ENCODE results near the gene DEPDC1.

DEPDC1 gene

DNA sequence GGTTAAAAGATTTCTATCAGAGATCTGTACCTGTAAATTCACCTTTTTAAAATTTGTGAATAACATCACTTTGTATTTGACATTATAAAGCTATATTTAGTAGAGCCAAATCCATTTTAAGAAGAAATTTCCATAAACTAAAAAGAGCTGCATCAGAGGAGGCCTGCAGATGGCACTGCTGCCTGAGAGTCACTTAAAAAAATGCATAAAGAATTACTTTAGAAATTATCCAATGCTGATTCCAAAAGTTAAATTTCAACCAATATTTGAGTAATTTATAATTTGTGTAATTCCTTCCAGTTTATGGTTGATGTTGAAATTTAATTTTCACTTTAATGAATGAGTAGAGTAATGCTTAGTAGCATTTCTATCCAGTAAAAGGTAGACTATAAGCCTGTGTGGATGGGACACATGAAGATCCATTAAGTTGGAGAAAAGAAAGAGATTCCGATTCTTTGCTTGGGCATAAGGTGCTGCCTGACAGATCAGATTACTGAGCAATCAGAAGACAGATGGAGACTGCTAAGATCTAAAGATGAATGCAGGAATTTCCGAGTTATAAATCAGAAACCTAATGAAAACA, 26.4 kb downstream of the DEPDC1 start:
- no peak for DNase-seq

DNA sequence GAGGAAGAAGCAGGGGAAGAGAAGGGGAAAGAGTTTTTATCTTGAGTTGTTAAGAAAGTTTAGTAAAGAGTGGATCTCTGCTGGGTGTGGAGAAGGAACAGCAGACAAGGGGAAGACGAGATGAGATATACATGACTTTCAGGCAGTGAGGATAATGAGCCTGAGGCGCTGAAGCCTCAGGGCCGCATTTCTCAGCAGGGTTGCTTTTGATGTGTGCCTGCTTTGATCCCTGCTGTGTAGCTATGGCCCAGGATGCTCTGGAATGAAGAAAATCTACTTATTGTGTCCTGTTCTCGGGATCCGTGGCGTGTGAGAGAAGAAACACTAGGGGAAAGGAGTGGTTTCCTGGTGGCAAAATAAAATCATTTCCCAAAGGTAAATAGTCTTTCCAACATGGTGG, 32.0 kb downstream of the DEPDC1 start:
- DNase-seq = no peak

DNA sequence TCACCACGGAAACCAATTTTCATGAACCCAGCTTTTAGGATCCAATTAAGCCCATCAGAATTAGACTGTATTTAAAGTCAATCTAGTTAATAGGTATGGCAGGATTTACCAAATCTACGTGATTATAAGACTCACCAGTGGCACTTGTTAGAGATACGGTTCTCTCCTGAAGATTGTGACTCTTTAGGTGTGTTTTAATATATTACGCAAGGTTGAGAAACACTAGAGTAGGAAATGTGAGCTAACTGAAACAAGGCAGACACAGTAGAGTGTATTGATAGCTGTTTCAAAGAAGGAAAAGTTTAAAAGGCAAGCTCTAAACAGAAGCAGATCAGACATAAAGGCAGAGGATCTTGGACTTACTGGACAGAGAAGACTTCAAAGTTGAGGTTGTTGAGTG, 35.9 kb downstream of the DEPDC1 start:
- DNase-seq = no peak

DNA sequence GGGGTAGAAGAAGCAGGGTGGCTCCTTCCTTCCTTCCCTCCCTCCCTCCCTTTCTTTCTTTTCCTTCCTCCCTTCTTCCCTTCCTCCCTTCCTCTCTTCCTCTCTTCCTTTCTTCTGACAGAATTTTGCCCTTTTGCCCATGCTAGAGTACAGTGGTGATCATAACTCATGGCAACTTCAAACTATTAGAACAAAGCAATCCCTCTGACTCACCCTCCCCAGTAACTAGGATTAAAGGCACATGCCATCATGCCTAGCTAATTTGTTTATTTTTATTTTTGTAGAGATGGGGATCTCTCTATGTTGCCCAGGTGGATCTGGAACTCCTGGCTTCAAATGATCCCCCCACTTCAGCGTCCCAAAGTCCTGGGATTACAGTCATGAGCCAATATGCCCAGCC, 37.1 kb downstream of the DEPDC1 start:
- no peak for DNase-seq

DNA sequence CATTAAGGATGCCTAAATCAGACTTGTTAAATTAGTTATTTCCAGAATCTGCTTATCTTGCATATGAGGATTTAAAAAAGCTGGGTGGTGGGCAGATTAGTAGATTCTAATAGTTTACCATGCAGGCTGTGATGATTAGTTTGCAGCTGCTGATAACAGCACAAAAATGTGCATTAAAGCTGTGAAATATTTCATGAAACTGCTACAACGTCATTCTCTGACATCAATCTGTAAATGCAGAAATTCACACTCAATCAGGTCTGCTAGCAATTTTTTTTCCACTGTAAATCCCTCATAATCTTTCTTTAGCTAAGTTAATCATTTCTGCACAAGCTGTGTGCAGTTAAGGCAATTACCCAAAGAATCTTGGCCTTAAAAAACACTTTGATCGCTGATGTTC, 37.8 kb downstream of the DEPDC1 start:
- no peak for DNase-seq

DNA sequence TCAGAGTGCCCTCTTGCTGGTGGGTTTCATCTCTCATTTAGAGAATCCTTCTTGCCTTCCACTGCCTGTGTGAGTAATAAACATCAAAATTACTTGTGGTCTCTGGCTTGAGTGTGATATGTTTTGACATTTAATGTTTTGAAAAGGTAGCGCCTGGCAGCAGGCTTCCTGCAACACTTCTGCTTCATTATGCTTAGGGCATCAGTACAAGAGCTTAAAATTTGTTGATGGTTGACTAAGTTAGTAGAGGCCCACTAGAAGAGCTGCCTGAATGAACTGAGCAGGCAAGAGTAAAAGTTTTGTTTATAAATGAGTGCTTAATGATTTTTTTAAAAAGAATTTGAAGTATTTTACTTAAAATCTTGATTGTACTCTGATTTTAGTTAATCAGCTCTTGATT, 40.7 kb downstream of the DEPDC1 start:
- DNase-seq = no peak

DNA sequence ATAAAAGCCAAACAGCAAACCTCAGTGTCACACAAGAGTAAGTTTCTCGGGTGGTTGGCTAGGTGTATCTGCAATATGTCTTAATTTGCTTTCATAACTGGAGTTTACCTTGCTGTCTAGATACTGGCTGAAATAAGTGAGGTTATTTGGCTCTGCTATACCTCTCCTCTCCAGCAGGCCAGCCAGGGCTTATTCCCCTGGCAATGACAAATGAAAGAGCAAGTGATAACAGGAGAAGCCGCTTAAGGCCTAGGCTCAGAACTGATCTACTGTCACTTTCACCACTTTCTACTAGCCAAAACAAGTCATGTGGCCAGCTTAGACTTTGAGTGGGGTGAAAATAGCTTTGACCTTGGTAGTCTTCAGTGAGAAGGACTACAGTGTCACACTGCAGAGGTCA, 42.3 kb downstream of the DEPDC1 start:
- DNase-seq = no peak

DNA sequence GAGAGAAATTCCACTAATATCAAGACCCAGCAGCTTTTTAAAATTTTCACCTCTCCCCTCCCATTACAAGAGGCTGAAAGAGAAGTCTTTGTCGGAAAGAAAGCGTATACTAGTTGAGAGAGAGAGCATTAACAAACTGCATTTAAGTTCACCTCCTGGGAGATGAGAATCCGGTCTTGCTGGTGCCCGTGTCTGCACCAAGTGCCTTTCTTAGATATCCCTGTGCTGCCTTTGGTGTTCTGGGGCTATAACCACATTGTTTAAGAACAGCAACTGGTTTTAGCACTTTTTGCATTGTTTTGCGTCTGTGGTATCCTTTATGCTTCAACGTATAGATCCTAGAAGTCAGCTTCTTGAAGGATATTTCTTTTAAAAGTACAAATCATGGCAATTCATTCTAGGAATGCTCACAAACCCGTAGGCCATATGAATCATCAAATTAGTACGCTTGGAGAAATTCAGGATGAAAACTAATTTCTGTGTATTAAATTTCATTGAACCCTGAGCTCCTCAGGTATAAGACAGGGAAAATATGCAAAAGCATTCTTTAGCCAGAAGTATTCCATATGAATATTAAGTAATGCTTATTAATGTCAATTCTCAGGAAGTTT, 43.7 kb downstream of the DEPDC1 start:
- DNase-seq = no peak

DNA sequence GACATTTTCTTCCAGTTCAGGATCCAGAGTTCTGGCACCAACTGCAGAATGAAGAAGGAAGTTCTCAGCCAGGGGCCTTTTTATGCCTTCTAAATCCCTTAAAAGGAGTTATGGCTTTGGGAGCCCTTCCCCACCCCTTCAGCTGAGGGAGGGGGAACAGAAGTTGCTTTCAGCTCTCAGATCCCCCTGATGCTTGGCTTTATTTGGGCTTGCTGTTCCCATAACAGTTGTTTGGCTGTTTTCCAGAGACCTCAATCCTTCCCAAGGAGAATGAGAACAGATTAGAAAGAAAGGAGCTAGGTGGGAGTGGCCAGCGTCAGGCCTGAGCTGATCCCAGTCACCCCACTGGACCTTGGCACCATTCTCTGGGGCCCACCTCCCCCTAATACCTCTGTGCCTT, 47.0 kb downstream of the DEPDC1 start, which contains the start of gene RPE65:
Gene RPE65 (minus strand): TSS at position 54 of the 400 bp plus-strand sequence. CDS start 49 bp downstream, at position 5.
- DNase-seq = no peak

DNA sequence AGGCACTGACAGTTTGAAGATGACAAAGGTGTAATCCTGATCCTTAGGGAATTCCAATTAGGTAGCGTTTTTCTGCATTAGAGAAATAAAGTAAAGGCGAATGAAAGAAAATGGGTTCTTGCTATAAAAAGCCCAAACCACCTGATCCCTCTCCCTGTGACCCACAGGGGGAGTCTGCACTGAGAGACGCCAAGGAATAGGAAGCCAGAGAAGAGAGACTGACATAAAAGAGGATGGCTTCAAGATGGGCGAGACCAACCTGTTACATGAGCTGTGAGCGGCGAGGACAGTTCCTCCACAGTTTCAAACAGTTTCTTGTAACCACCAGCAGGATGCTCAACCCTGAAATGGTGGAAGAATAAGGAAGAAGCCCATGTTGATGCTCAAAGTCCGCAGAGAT, 48.5 kb downstream of the DEPDC1 start:
- DNase-seq = no peak

DNA sequence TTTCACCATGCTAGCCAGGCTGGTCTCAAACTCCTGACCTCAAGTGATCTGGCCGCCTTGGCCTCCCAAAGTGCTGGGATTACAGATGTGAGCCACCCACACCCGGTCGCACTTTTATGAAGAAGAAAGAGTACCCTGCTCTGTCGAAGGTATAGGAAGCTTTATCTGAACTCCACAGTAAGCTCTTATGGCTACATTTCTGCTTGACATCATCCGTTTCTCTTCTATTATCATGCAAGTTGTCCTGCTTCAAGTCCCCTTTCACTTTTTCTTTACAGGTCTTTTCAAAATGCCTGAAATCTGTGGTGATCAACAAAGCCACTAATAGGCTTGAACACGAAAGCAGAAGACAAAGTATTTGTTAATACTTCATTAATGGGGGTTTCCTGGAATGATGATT, 51.2 kb downstream of the DEPDC1 start:
- DNase-seq = no peak

DNA sequence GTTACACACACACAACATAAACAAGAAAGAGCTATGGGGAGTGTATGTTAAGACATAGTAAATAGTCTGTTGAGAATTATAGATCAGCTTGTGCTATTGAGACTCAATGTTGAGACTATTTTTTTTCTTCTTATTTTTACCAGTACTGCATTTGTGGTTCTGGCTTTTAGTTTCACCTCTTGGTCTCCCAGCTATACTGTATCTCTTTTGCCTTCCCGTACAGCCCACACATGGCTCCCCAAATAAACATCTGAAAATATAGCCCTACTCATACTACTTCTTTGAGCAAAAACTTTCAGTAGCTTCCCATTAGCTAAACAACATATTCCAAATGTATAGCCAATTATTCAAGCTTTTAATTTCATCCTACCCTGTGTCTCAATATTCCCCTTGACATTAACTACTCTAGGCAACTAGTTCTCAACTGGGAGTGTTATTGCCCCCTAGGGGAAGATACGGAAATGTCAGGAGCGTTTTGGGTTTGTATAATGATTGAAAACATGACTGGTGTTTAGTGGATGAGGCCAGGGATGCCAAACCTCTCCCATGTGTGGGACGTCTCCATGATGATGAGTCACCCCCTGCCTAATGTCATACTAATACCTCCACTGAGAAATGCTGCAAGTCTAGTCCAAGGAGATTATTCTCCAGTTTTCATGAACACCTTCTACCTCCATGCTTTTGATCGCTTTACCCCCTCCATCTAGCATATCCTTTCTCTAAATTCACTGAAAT, 53.9 kb downstream of the DEPDC1 start:
- no peak for DNase-seq

DNA sequence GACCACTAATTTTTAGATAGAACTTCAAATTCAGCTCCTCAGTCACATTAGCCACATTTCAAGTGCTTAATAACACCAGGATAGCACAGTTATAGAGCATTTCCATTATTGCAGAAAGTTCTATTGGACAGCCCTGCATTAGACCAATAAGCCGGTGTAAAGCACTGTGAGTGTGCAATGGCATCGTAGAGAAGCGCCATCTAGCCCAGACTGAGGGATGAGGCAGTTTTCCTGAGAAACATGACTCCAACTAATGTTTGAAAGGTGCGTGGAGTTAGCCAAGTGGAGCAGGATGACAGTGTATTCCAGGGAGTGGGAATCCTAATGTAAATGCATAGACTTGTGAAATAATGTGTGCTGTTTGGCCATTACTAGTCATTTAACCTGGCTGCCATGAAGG, 54.9 kb downstream of the DEPDC1 start:
- no peak for DNase-seq

DNA sequence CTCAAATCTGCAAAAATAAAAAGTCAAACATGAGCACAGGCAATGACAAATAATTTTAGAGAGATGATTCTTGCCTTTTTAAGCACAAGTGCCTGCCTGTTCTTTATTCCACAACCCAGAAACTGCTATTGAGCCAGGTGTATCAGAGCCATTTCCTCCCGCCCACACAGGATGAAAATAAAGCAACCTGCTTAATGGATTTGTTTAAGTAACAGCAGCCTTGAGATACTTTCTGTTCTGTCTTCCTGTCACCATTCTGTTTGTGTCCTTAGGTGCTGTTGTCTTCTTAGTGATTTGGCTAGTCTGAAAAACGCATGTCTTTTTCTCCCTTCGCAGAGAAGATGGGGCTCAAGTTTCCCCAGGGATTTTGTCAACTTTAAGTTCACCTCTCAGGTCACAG, 58.6 kb downstream of the DEPDC1 start:
- no peak for DNase-seq

DNA sequence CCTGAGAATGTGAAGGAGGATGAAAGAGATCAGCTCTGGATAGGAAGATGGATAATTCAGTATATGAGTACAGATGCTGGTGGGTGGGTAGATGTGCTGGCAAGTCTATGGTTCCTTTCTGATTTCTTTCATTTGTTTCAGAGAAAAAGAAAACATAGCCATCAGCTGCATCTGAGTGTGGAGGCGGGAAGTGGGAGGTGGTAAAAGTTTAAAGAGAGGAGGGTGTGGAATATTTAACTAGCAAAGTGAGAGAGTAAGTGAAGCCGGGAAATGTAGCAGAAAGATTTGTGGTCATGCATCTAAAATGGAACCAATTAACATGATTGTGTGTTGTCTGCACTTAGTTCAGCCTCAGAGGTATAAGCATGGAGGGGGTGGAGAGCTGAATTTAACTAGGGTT, 63.5 kb downstream of the DEPDC1 start:
- DNase-seq = no peak

DNA sequence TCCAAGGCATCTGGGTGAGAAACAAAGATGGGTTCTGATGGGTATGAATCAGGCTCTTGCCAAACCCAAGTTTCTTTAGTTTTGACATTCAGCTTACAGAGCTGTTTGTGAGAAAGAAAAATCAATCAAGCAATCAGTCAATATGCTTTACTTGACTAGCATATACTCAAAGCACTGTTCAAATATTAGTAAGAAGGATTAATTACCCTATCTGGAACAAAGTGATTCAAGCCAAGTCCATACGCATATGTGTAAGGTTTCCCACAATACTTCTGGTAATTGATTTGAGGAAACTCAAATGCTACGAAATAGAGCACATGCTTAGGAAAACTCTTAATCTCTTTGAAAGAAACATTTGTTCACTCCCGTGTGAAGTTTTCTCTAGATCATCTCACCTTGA, 65.8 kb downstream of the DEPDC1 start:
- DNase-seq = no peak

DNA sequence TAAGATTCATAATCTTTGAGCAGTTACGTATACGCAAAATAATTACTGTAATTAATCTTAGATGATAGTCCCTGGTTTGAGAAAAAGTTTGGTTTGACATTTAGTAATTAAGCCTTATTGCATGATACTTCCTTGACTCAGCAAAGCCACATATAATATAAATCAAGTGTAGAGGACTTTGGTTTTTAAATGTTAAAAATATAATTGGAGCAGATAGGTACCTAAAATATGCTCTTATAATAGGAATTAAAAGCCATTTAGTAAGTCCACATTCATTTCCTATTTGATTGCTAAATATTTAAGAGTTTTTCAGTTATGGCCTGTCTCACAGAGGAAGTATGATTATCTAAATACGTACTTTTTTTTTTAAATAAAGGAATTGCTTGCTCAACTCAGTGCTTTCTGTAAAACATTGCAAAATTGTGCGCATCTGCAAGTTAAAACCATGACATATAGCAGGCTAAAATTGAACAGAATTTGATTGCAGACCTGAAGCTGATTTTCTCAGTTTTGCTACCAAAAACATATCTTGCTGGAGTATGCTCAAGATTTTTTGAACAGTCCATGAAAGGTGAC, 67.6 kb downstream of the DEPDC1 start:
- no peak for DNase-seq

DNA sequence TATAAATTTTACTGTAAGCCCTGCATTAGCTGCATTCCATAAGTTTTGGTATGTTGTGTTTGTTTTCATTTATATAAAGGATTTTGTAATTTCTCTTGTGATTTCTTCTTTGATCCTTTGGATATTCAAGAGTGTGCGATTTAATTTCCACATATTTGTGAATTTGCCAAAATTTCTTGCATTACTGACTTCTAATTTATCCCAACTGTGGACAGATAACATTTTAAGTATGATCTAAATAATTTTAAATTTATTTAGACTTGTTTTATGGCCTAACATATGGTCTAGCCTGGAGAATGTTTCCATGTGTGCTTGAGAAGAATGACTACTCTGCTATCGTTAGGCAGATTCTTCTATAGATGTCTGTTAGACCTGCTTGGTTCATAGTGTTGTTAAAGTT, 70.3 kb downstream of the DEPDC1 start:
- DNase-seq = no peak
